ENCODE results near the gene ZNF853.

DNA sequence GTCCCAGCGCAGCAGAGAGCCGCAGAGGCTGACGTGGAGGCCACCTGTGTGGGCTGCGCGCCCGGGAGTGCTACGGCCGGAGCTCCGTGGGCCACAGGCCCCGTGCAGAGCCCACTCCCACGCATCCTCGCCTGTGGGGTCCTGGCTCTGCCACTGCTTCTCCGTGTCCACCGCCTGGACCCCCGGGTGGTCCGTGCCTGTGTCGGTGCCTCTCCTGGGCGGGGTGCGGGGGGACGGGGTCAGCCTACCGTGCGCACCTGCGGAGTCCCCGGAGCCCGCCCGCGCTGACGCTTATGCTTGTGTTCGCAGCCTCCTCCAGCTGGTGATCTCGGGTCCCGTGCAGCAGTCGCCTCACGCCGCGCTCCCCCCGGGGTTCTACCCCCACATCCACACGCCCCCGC lies 7.8 kb upstream of the ZNF853 start:
- TF ChIP-seq, protein P1, sequence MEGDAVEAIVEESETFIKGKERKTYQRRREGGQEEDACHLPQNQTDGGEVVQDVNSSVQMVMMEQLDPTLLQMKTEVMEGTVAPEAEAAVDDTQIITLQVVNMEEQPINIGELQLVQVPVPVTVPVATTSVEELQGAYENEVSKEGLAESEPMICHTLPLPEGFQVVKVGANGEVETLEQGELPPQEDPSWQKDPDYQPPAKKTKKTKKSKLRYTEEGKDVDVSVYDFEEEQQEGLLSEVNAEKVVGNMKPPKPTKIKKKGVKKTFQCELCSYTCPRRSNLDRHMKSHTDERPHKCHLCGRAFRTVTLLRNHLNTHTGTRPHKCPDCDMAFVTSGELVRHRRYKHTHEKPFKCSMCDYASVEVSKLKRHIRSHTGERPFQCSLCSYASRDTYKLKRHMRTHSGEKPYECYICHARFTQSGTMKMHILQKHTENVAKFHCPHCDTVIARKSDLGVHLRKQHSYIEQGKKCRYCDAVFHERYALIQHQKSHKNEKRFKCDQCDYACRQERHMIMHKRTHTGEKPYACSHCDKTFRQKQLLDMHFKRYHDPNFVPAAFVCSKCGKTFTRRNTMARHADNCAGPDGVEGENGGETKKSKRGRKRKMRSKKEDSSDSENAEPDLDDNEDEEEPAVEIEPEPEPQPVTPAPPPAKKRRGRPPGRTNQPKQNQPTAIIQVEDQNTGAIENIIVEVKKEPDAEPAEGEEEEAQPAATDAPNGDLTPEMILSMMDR (IDR thresholded peaks at IDR 0.05) = no peak
- TF ChIP-seq POLR2A (IDR thresholded peaks at IDR 0.05) (no peak), POLR2AphosphoS5 (IDR thresholded peaks at IDR 0.05) (no peak)
